Activated T-helper 1 cell treated with anti-CD3 and anti-CD28 coated beads, Interleukin-2, amount 50 U/mL, for 16 hours (primary cell): ENCODE results near the gene CD300LF.

ENCODE experiments used
- DNase-seq, 2 donors: peaks; one replicate each; pipeline ENCODE4 v3.0.0-alpha.2; 2020; ENCODE audit warnings: low read depth in 1 of 2, low spot score in 1 of 2

CD300LF gene

GRCh38 chr17:74746376-74746775 lies 33.7 kb upstream of the CD300LF start:
- no peak for DNase-seq

- no peak for DNase-seq
These were observed 32.9 kb upstream of the CD300LF start for GRCh38 chr17:74745548-74746177.

- DNase-seq, result peak; percentile 75 to 79
These were observed 32.2 kb upstream of the CD300LF start for GRCh38 chr17:74744714-74745547.

- DNase-seq, result no peak
These were observed 31.6 kb upstream of the CD300LF start for GRCh38 chr17:74744349-74744713.

GRCh38 chr17:74743755-74744154 lies 31.0 kb upstream of the CD300LF start:
- DNase-seq, result no peak

GRCh38 chr17:74742978-74743545 lies 30.3 kb upstream of the CD300LF start:
- no peak for DNase-seq

- DNase-seq, result no peak
These were observed 29.4 kb upstream of the CD300LF start for GRCh38 chr17:74742153-74742515.

- no peak for DNase-seq
These were observed 28.1 kb upstream of the CD300LF start for GRCh38 chr17:74740641-74741387.

- no peak for DNase-seq
These were observed 27.4 kb upstream of the CD300LF start for GRCh38 chr17:74740173-74740572.

GRCh38 chr17:74739227-74739831 lies 26.6 kb upstream of the CD300LF start:
- DNase-seq, result no peak

GRCh38 chr17:74738051-74738996 lies 25.6 kb upstream of the CD300LF start:
- DNase-seq, result peak; percentile 59 to 64

GRCh38 chr17:74737299-74738050 lies 24.8 kb upstream of the CD300LF start:
- no peak for DNase-seq

- DNase-seq, result no peak
These were observed 24.0 kb upstream of the CD300LF start, which contains the start of gene RAB37 for GRCh38 chr17:74736513-74737298. Gene RAB37, plus strand, starts transcription at chr17:74737256. Its CDS starts 17 bp downstream, at chr17:74737273.

- DNase-seq, result no peak
These were observed 21.5 kb upstream of the CD300LF start for GRCh38 chr17:74734256-74734655.

GRCh38 chr17:74733365-74734122 lies 20.8 kb upstream of the CD300LF start:
- no peak for DNase-seq

GRCh38 chr17:74732042-74732867 lies 19.5 kb upstream of the CD300LF start:
- DNase-seq, result no peak

GRCh38 chr17:74731347-74731605 lies 18.6 kb upstream of the CD300LF start:
- DNase-seq, result no peak
